Measurements from ENCODE around the gene ZNF337. TPM values are rescaled to one million over a fixed set of nuclear protein-coding genes. Genes with fewer than 3 reads are reported as not detected.

The ZNF337 gene
- total RNA-seq, 2 experiments from 2014 or later = 12.6 TPM

Other genes starting within 250 kb of the ZNF337 start
- gene NINL, start 111.3 kb downstream of the ZNF337 start, total RNA-seq = 1 to 10 TPM; 3.3 to 4.1 TPM
- gene NANP, start 72.8 kb downstream of the ZNF337 start, total RNA-seq = 1 to 10 TPM; 6.1 to 8.3 TPM

All from activated CD4-positive, alpha-beta T cell treated with anti-CD3 and anti-CD28 coated beads for 36 hours (primary cell).